GM10248 (cell line): ENCODE results near the gene SUMO3.

Experiments
- CTCF ChIA-PET: fragments of 300-600 bp; sonication (Branson Sonifier 250); formaldehyde crosslinking; extraction: SDS; loops from one replicate; lab custom pipeline; 2021; ENCODE audit warnings: antibody characterized with exemption; lab: Yijun Ruan, JAX
- POLR2A ChIA-PET: fragments of 350-650 bp; sonication (Branson Sonifier 250); formaldehyde crosslinking; extraction: SDS; loops from one replicate; lab custom pipeline; 2020; ENCODE audit warnings: antibody characterized with exemption; lab: Yijun Ruan, JAX
- DNase-seq: peaks from one replicate; pipeline ENCODE4 v3.0.0; 2012; ENCODE audit errors: extremely low spot score
- CTCF ChIP-seq: IDR thresholded peaks from 2 replicates; pipeline ENCODE4 v1.5.1; 2012; ENCODE audit warnings: mild to moderate bottlenecking, low read depth; ENCODE audit errors: extremely low read depth, missing control alignments, control extremely low read depth

SUMO3 gene

GRCh38 chr21:44854391-44854663 is 36.5 kb upstream of the SUMO3 start:
- no peak for TF ChIP-seq CTCF
- no peak for DNase-seq
- ChIA-PET CTCF (interaction anchor here (1.0 kb wide), 1 partner anchor 40 kb away, joined by 3 read pairs; no protein-coding TSS in a partner anchor), POLR2A (no interaction called here)

GRCh38 chr21:44853601-44854390 is 35.9 kb upstream of the SUMO3 start:
- DNase-seq: no peak
- CTCF ChIA-PET: interaction anchor here (1.2 kb wide), 1 partner anchor 94 kb away, joined by 3 read pairs; no protein-coding TSS in a partner anchor
- no peak for TF ChIP-seq CTCF
- POLR2A ChIA-PET: no interaction called here

- ChIA-PET POLR2A (no interaction called here), CTCF (no interaction called here)
- DNase-seq: no peak
- no peak for TF ChIP-seq CTCF
Measured at GRCh38 chr21:44850905-44851657, 33.2 kb upstream of the SUMO3 start.

GRCh38 chr21:44850208-44850800 is 32.4 kb upstream of the SUMO3 start:
- CTCF ChIA-PET: no interaction called here
- no peak for TF ChIP-seq CTCF
- POLR2A ChIA-PET: no interaction called here
- DNase-seq: no peak

GRCh38 chr21:44849616-44850130 is 31.8 kb upstream of the SUMO3 start:
- ChIA-PET POLR2A (no interaction called here), CTCF (no interaction called here)
- TF ChIP-seq CTCF: no peak
- no peak for DNase-seq

GRCh38 chr21:44848821-44849521 is 31.1 kb upstream of the SUMO3 start:
- POLR2A ChIA-PET: no interaction called here
- DNase-seq: no peak
- TF ChIP-seq CTCF: no peak
- CTCF ChIA-PET: no interaction called here
